Endothelial cell of umbilical vein (primary cell): Measurements from ENCODE around the gene ADAM22. TPM values are rescaled to one million over a fixed set of nuclear protein-coding genes. Genes with fewer than 3 reads are reported as not detected.

Experiments used
- BruUV-seq: library from RNA; stranded (reverse); fragments of 400-500 nt; replicated peaks from 2 replicates; lab custom pipeline; 2021; lab: Mats Ljungman, UMichigan
- CTCF ChIA-PET: fragments of 300-600, 350-600 bp; sonication (Branson Sonifier 250); formaldehyde crosslinking; loops from one replicate; lab custom pipeline; 2021; ENCODE audit warnings: antibody characterized with exemption, inconsistent platforms; lab: Charles Lee
- POLR2A ChIA-PET: fragments of 300-600, 350-600 bp; sonication (Branson Sonifier 250); formaldehyde crosslinking; loops from one replicate; lab custom pipeline; 2021; ENCODE audit warnings: antibody characterized with exemption, inconsistent platforms; lab: Charles Lee
- DNase-seq: peaks from one replicate; pipeline ENCODE4 v3.0.0-alpha.2; 2011; ENCODE audit warnings: low read depth, low spot score
- FAIRE-seq: peaks from 2 replicates; lab custom pipeline; 2011; peaks lifted over from hg19 to GRCh38; lab: Jason Lieb, UNC
- H2AFZ ChIP-seq: 2 replicates; pipeline ENCODE4 v1.6.0; 2012; ENCODE audit warnings: low read depth, low read length, control low read depth, inconsistent platforms
- H3K27ac ChIP-seq: 2 replicates; pipeline ENCODE4 v1.5.1; 2011; ENCODE audit warnings: low read depth, mild to moderate bottlenecking, control low read depth, low read length, moderate library complexity; ENCODE audit not compliant: insufficient read depth
- H3K27me3 ChIP-seq, 2 experiments: 2 replicates each; pipeline versions ENCODE4 v1.6.0 to v1.6.1; 2011; ENCODE audit warnings: low read length in 2 of 2, mixed read lengths in 1 of 2; ENCODE audit not compliant: control insufficient read depth in 2 of 2, insufficient read depth in 2 of 2
- H3K36me3 ChIP-seq, 2 experiments: 2 replicates in 1 of 2; 3 replicates in 1 of 2; pipeline ENCODE4 v1.5.1; 2011; ENCODE audit warnings: low read length in 2 of 2, mild to moderate bottlenecking in 1 of 2, moderate library complexity in 1 of 2; ENCODE audit not compliant: control insufficient read depth in 2 of 2, insufficient read depth in 2 of 2; ENCODE audit errors: extremely low read depth in 1 of 2
- H3K4me1 ChIP-seq: 3 replicates; pipeline ENCODE4 v1.5.1; 2011; ENCODE audit warnings: mild to moderate bottlenecking, low read length; ENCODE audit not compliant: control insufficient read depth, insufficient read depth; ENCODE audit errors: extremely low read depth
- H3K4me2 ChIP-seq: 2 replicates; pipeline ENCODE4 v1.6.1; 2011; ENCODE audit warnings: low read length, control low read depth, mixed read lengths; ENCODE audit not compliant: insufficient read depth
- H3K4me3 ChIP-seq, 3 experiments: fragments of 200-600 bp in 1 of 3; sonication (generic), shearing (Covaris generic) in 1 of 3; replicated peaks in 1 of 3; 2 replicates each; pipeline ENCODE4 v1.5.1; 2011 to 2016; ENCODE audit warnings: control low read depth in 3 of 3, low read length in 3 of 3, mild to moderate bottlenecking in 2 of 3, inconsistent platforms in 1 of 3, low read depth in 1 of 3, moderate library complexity in 1 of 3; ENCODE audit not compliant: insufficient read depth in 1 of 3
- H3K79me2 ChIP-seq: 2 replicates; pipeline ENCODE4 v1.6.0; 2012; ENCODE audit warnings: low read length, inconsistent platforms; ENCODE audit not compliant: control insufficient read depth, insufficient read depth
- H3K9ac ChIP-seq: replicated peaks from 2 replicates; pipeline ENCODE3; 2011; ENCODE audit warnings: low read length, control low read depth; ENCODE audit not compliant: insufficient read depth; ENCODE audit errors: extremely low read depth
- H3K9me1 ChIP-seq: replicated peaks from 3 replicates; pipeline ENCODE4 v1.6.0; 2011; ENCODE audit warnings: mild to moderate bottlenecking, low read length; ENCODE audit not compliant: control insufficient read depth, insufficient read depth; ENCODE audit errors: extremely low read depth
- H3K9me3 ChIP-seq: replicated peaks from 2 replicates; pipeline ENCODE4 v1.5.1; 2012; ENCODE audit warnings: low read length, inconsistent platforms; ENCODE audit not compliant: control insufficient read depth, insufficient read depth
- H4K20me1 ChIP-seq: replicated peaks from 2 replicates; pipeline ENCODE3; 2011; ENCODE audit warnings: mild to moderate bottlenecking, low read length; ENCODE audit not compliant: control insufficient read depth, insufficient read depth; ENCODE audit errors: extremely low read depth
- CTCF ChIP-seq, 2 donors: IDR thresholded peaks; 1 replicate in 1 of 2; 2 replicates in 1 of 2; pipeline ENCODE4 v1.5.1; 2011; ENCODE audit warnings: low read length in 2 of 2, mild to moderate bottlenecking in 2 of 2, moderate library complexity in 2 of 2, control low read depth in 1 of 2, inconsistent platforms in 1 of 2, low read depth in 1 of 2; ENCODE audit not compliant: insufficient read depth in 1 of 2; ENCODE audit errors: extremely low read depth in 1 of 2
- EZH2 ChIP-seq: IDR thresholded peaks from 2 replicates; pipeline ENCODE4 v1.6.1; 2012; ENCODE audit warnings: borderline replicate concordance, low read depth, mild to moderate bottlenecking, moderate library complexity, low read length, inconsistent platforms; ENCODE audit not compliant: severe bottlenecking
- FOS ChIP-seq: IDR thresholded peaks from 2 replicates; pipeline ENCODE4 v1.6.1; 2011; ENCODE audit warnings: mild to moderate bottlenecking, low read length, moderate library complexity, borderline replicate concordance; ENCODE audit not compliant: insufficient read depth
- GATA2 ChIP-seq: IDR thresholded peaks from 2 replicates; pipeline ENCODE4 v1.7.0; 2011; ENCODE audit warnings: low read depth, mild to moderate bottlenecking, moderate library complexity, mixed read lengths, low read length; ENCODE audit not compliant: insufficient read length, insufficient read depth
- JUN ChIP-seq: IDR thresholded peaks from 2 replicates; pipeline ENCODE4 v1.6.1; 2011; ENCODE audit warnings: borderline replicate concordance, low read depth; ENCODE audit not compliant: insufficient read length, insufficient read depth
- MAX ChIP-seq: IDR thresholded peaks from 2 replicates; pipeline ENCODE4 v1.6.1; 2011; ENCODE audit not compliant: insufficient read depth, insufficient read length
- MYC ChIP-seq: IDR thresholded peaks from one replicate; pipeline ENCODE4 v1.6.1; 2011; ENCODE audit warnings: mild to moderate bottlenecking, low read depth, low read length
- POLR2A ChIP-seq: IDR thresholded peaks from 2 replicates; pipeline ENCODE4 v1.6.1; 2012; ENCODE audit warnings: low read depth, mild to moderate bottlenecking, control low read depth, low read length
- POLR2AphosphoS5 ChIP-seq: IDR thresholded peaks from 2 replicates; pipeline ENCODE4 v1.6.1; 2012; ENCODE audit warnings: low read depth, mild to moderate bottlenecking, control low read depth, low read length, moderate library complexity; ENCODE audit not compliant: insufficient read depth
- dilution Hi-C: fragments of 300-500 bp; cut with MboI; formaldehyde crosslinking; loops from one replicate; pipeline ENCODE4 v1.15.0; 2019; ENCODE audit warnings: low sequenced_read_pairs; ENCODE audit not compliant: extremely low pct_ligation_motif_present
- intact Hi-C: fragments of 100-400 bp; cut with micrococcal nuclease; formaldehyde crosslinking; loops from one replicate; pipeline ENCODE4 v1.10.0; 2022
- polyA plus RNA-seq, 4 experiments: library from polyadenylated mRNA; depleted of rRNA in 3 of 4; stranded (reverse) in 3 of 4; unstranded in 1 of 4; fragments of >200 nt; gene quantifications; 2 replicates each; pipeline versions ENCODE4 v1.2.1 to v1.2.3, GENCODE V29; 2011 to 2012; ENCODE audit warnings: missing spikeins in 1 of 4
- total RNA-seq: library from RNA; stranded (reverse); gene quantifications from 2 replicates; pipeline ENCODE4 v1.2.3, GENCODE V29; 2021

Gene ADAM22
- total and polyA plus RNA-seq, 2 donors (not counting 3 experiments of a cell fraction or from before 2014, with no cell fraction given) = 0.33 to 0.53 TPM

- CTCF ChIA-PET = no interaction called here
- Histone ChIP-seq H3K27ac (no peak overlapping the region), H3K4me3 (no peak overlapping the region), H3K4me1 (no peaks in the 10 kb centered on the region), H3K79me2 (no peaks in the 10 kb centered on the region), H3K9me1 (no peaks in the 10 kb centered on the region), H3K9me3 (no peaks in the 10 kb centered on the region), H3K36me3 (no peaks in the 10 kb centered on the region), H4K20me1 (no peaks in the 10 kb centered on the region), H3K4me2 (no peak overlapping the region), H3K27me3 (no peaks in the 10 kb centered on the region), H2AFZ (no peak overlapping the region), H3K9ac (no peak overlapping the region)
- intact Hi-C loops = no loop called here
- DNase-seq (no peak), FAIRE-seq (no peak)
- TF ChIP-seq POLR2A (no peak), POLR2AphosphoS5 (no peak), EZH2 (no peak), MAX (no peak), MYC (no peak), GATA2 (no peak), JUN (no peak), FOS (no peak), CTCF (IDR thresholded peaks at IDR 0.05; ENCODE audit: extremely low read depth in 1 of 2, insufficient read depth in 1 of 2, low read depth in 1 of 2, low read length in 2 of 2) (no peak)
- dilution Hi-C loops = no loop called here
- POLR2A ChIA-PET = no interaction called here
- BruUV-seq = no TSS peak
These were observed 50.0 kb downstream of the ADAM22 start for GRCh38 chr7:87984088-87984487.
